Measurements from ENCODE around the gene DR1.

DR1 gene

GRCh38 chr1:93395195-93395594 lies 49.5 kb downstream of the DR1 start:
- DNase-seq = no peak

- DNase-seq = no peak
Measured at GRCh38 chr1:93399781-93400180, 54.1 kb downstream of the DR1 start.

GRCh38 chr1:93408203-93408602 lies 62.5 kb downstream of the DR1 start:
- no peak for DNase-seq

- no peak for DNase-seq
Measured at GRCh38 chr1:93411000-93411399, 65.3 kb downstream of the DR1 start.

- DNase-seq = no peak
Measured at GRCh38 chr1:93414749-93415148, 69.0 kb downstream of the DR1 start.

- no peak for DNase-seq
Measured at GRCh38 chr1:93415296-93415695, 69.6 kb downstream of the DR1 start.

GRCh38 chr1:93416183-93416582 lies 70.5 kb downstream of the DR1 start:
- no peak for DNase-seq
